ENCODE results near the gene CDH23.

DNA sequence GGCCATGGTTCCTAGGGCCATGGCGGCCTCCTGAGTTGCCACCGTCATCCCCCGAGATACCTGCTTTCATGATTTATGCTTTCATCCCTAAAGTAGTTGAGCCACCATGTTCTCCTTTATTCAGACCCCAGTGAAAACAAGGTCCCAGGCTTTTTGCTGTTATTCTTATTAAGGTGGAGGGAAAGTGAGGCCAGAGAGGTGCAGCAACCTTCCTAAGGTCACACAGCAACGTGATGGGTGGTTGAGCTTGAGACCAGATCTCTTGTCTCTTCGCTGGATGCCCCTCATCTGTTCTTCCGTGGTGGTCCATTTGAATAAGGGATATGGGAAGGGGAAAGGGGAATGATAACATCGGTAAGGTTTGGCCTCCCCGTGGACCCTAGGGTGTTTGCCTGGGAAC is 180.6 kb downstream of the CDH23 start:
- TF ChIP-seq, protein P1, sequence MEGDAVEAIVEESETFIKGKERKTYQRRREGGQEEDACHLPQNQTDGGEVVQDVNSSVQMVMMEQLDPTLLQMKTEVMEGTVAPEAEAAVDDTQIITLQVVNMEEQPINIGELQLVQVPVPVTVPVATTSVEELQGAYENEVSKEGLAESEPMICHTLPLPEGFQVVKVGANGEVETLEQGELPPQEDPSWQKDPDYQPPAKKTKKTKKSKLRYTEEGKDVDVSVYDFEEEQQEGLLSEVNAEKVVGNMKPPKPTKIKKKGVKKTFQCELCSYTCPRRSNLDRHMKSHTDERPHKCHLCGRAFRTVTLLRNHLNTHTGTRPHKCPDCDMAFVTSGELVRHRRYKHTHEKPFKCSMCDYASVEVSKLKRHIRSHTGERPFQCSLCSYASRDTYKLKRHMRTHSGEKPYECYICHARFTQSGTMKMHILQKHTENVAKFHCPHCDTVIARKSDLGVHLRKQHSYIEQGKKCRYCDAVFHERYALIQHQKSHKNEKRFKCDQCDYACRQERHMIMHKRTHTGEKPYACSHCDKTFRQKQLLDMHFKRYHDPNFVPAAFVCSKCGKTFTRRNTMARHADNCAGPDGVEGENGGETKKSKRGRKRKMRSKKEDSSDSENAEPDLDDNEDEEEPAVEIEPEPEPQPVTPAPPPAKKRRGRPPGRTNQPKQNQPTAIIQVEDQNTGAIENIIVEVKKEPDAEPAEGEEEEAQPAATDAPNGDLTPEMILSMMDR (conservative IDR thresholded peaks at IDR 0.05 in 1 of 2, IDR thresholded peaks at IDR 0.05 in 1 of 2; ENCODE audit: extremely low read depth in 1 of 2, insufficient read depth in 1 of 2, low read depth in 1 of 2, low read length in 2 of 2) = no peak
- TF ChIP-seq EZH2 (IDR thresholded peaks at IDR 0.05; ENCODE audit: borderline replicate concordance, low read length) = no peak
